ENCODE measurements around the gene CLHC1.
A peak's percentile ranks its signal among the peaks of the same experiment; 100 is the strongest.
"Not testable (repeated sequence)": the region's sequence is repeated elsewhere in the genome, so short reads cannot be mapped to it uniquely, and the experiment has no call there.

CLHC1 gene

GRCh38 chr2:55152475-55153412 is 79.3 kb downstream of the CLHC1 start:
- DNase-seq: no peak

- no peak for DNase-seq
Observed at GRCh38 chr2:55151733-55152433, 80.2 kb downstream of the CLHC1 start.

GRCh38 chr2:55150834-55151233 is 81.3 kb downstream of the CLHC1 start:
- DNase-seq: no peak

- no peak for DNase-seq
Observed at GRCh38 chr2:55148269-55148668, 83.8 kb downstream of the CLHC1 start.

- DNase-seq: no peak
Observed at GRCh38 chr2:55147531-55147930, 84.6 kb downstream of the CLHC1 start.

GRCh38 chr2:55147041-55147440 is 85.1 kb downstream of the CLHC1 start:
- DNase-seq: no peak

- DNase-seq: no peak
Observed at GRCh38 chr2:55146263-55146662, 85.8 kb downstream of the CLHC1 start.

GRCh38 chr2:55144922-55145820 is 86.9 kb downstream of the CLHC1 start:
- DNase-seq: no peak

GRCh38 chr2:55143706-55144105 is 88.4 kb downstream of the CLHC1 start:
- not testable (repeated sequence) for DNase-seq

GRCh38 chr2:55142518-55142917 is 89.6 kb downstream of the CLHC1 start:
- no peak for DNase-seq

- no peak for DNase-seq
Observed at GRCh38 chr2:55141572-55142413, 90.3 kb downstream of the CLHC1 start.

GRCh38 chr2:55140316-55141219 is 91.5 kb downstream of the CLHC1 start:
- DNase-seq: no peak

GRCh38 chr2:55139305-55139704 is 92.8 kb downstream of the CLHC1 start:
- no peak for DNase-seq

GRCh38 chr2:55138882-55139229 is 93.2 kb downstream of the CLHC1 start:
- DNase-seq: peak in 1 of 2 donors; percentile 66

- DNase-seq: peak; percentile 74 to 91
Observed at GRCh38 chr2:55138014-55138881, 93.8 kb downstream of the CLHC1 start.

- DNase-seq: peak; percentile 52 to 67
Observed at GRCh38 chr2:55137024-55137958, 94.8 kb downstream of the CLHC1 start.

GRCh38 chr2:55136138-55136541 is 96.0 kb downstream of the CLHC1 start:
- no peak for DNase-seq

GRCh38 chr2:55135491-55135890 is 96.6 kb downstream of the CLHC1 start:
- no peak for DNase-seq

- DNase-seq: no peak
Observed at GRCh38 chr2:55134316-55134706, 97.8 kb downstream of the CLHC1 start.

All from hippocampal formation (tissue), 2 donors.